LNCaP clone FGC (cell line): ENCODE results near the gene CARD10.

Source experiments
- DNase-seq: peaks from one replicate; pipeline ENCODE4 v3.0.0-alpha.2; 2011; ENCODE audit warnings: low read depth
- H3K4me3 ChIP-seq: 2 replicates; pipeline ENCODE4 v1.5.1; 2011; ENCODE audit warnings: mild to moderate bottlenecking, low read depth, low read length, control low read depth
- CTCF ChIP-seq: IDR thresholded peaks from 2 replicates; pipeline ENCODE4 v1.5.1; 2012; ENCODE audit warnings: mild to moderate bottlenecking; ENCODE audit not compliant: control insufficient read depth, insufficient read depth; ENCODE audit errors: extremely low read depth

Gene CARD10

GRCh38 chr22:37449331-37450001, 69.7 kb downstream of the CARD10 start:
- no peak for DNase-seq
- H3K4me3 ChIP-seq, result no peak overlapping the region

GRCh38 chr22:37448516-37449127, 70.6 kb downstream of the CARD10 start:
- DNase-seq, result no peak

More at GRCh38 chr22:37449331-37450001, 69.7 kb downstream of the CARD10 start:
- TF ChIP-seq CTCF, result no peak

GRCh38 chr22:37445501-37445900, 73.7 kb downstream of the CARD10 start:
- no peak for DNase-seq
- TF ChIP-seq CTCF, result no peak
- H3K4me3 ChIP-seq, result no peak overlapping the region

More at GRCh38 chr22:37448516-37449127, 70.6 kb downstream of the CARD10 start:
- no peak for TF ChIP-seq CTCF
- no peak overlapping the region for H3K4me3 ChIP-seq

- TF ChIP-seq CTCF, result no peak
- no peak for DNase-seq
Measured at GRCh38 chr22:37443977-37444376, 75.2 kb downstream of the CARD10 start.

GRCh38 chr22:37443086-37443485, 76.1 kb downstream of the CARD10 start:
- no peak for DNase-seq
- H3K4me3 ChIP-seq, result no peak overlapping the region
- TF ChIP-seq CTCF, result no peak

More at GRCh38 chr22:37443977-37444376, 75.2 kb downstream of the CARD10 start:
- H3K4me3 ChIP-seq, result no peak overlapping the region

GRCh38 chr22:37442537-37442936, 76.7 kb downstream of the CARD10 start:
- no peak for DNase-seq

More at GRCh38 chr22:37442537-37442936, 76.7 kb downstream of the CARD10 start:
- H3K4me3 ChIP-seq, result no peak overlapping the region
- no peak for TF ChIP-seq CTCF
